OCI-LY1 (cell line): ENCODE results near the gene AGAP1.

Experiments
- H2AFZ ChIP-seq: fragments of 200-600 bp; sonication (generic), shearing (Covaris generic); 2 replicates; pipeline ENCODE4 v1.6.0; 2014; ENCODE audit warnings: antibody characterized with exemption, mild to moderate bottlenecking, low read length
- H3F3A ChIP-seq: fragments of 200-600 bp; sonication (generic), shearing (Covaris generic); 2 replicates; pipeline ENCODE4 v1.6.0; 2014; ENCODE audit warnings: mild to moderate bottlenecking, antibody characterized with exemption, low read length, moderate library complexity; ENCODE audit not compliant: insufficient read depth
- H3K27ac ChIP-seq: fragments of 200-600 bp; sonication (generic); 2 replicates; pipeline ENCODE4 v1.5.1; 2014; ENCODE audit warnings: low read length, mixed run types, mild to moderate bottlenecking, low read depth; ENCODE audit not compliant: poor library complexity, severe bottlenecking
- H3K27me3 ChIP-seq: fragments of 200-600 bp; sonication (generic); 2 replicates; pipeline ENCODE4 v1.6.0; 2014; ENCODE audit warnings: antibody characterized with exemption, mild to moderate bottlenecking, low read length, moderate library complexity; ENCODE audit not compliant: insufficient read depth
- H3K36me3 ChIP-seq: fragments of 200-600 bp; sonication (generic); 2 replicates; pipeline ENCODE4 v1.6.1; 2014; ENCODE audit warnings: mild to moderate bottlenecking, antibody characterized with exemption, low read length, moderate library complexity, mixed read lengths; ENCODE audit not compliant: insufficient read depth
- H3K4me1 ChIP-seq: fragments of 200-600 bp; sonication (generic); 2 replicates; pipeline ENCODE4 v1.5.1; 2014; ENCODE audit warnings: mild to moderate bottlenecking, low read length, moderate library complexity; ENCODE audit not compliant: insufficient read depth, severe bottlenecking
- H3K4me2 ChIP-seq: fragments of 200-600 bp; sonication (generic), shearing (Covaris generic); 2 replicates; pipeline ENCODE4 v1.6.1; 2014; ENCODE audit warnings: low read length
- H3K4me3 ChIP-seq: fragments of 200-600 bp; sonication (generic); 2 replicates; pipeline ENCODE4 v1.5.1; 2014; ENCODE audit warnings: low read length, low read depth, mild to moderate bottlenecking, mixed read lengths; ENCODE audit not compliant: poor library complexity, severe bottlenecking
- H3K79me2 ChIP-seq: fragments of 200-600 bp; shearing (Covaris generic); 2 replicates; pipeline ENCODE4 v1.6.1; 2016; ENCODE audit warnings: mixed run types, low read length, mixed read lengths; ENCODE audit not compliant: insufficient read depth
- H3K9ac ChIP-seq: fragments of 200-600 bp; sonication (generic), shearing (Covaris generic); 2 replicates; pipeline ENCODE4 v1.6.1; 2014; ENCODE audit warnings: mild to moderate bottlenecking, low read length, mixed read lengths
- H3K9me2 ChIP-seq: fragments of 200-600 bp; sonication (generic), shearing (Covaris generic); 2 replicates; pipeline ENCODE4 v1.6.1; 2014; ENCODE audit warnings: low read depth, mild to moderate bottlenecking, low read length, mixed read lengths
- H3K9me3 ChIP-seq: fragments of 200-600 bp; shearing (Covaris generic); 2 replicates; pipeline ENCODE4 v1.6.1; 2014; ENCODE audit warnings: low read length, mixed read lengths
- H4K20me1 ChIP-seq: fragments of 200-600 bp; sonication (generic), shearing (Covaris generic); 2 replicates; pipeline ENCODE4 v1.6.0; 2016; ENCODE audit warnings: mild to moderate bottlenecking, low read length; ENCODE audit not compliant: insufficient read depth
- CTCF ChIP-seq: fragments of 200-600 bp; sonication (generic), shearing (Covaris generic); IDR thresholded peaks from 2 replicates; pipeline ENCODE4 v1.5.1; 2017; ENCODE audit warnings: mild to moderate bottlenecking, antibody characterized with exemption, low read length, moderate library complexity, mixed read lengths
- EZH2 ChIP-seq: fragments of 200-600 bp; sonication (generic), shearing (Covaris generic); IDR thresholded peaks from 2 replicates; pipeline ENCODE4 v1.8.0; 2017; ENCODE audit warnings: borderline replicate concordance, mixed run types, mild to moderate bottlenecking, antibody characterized with exemption, low read length, moderate library complexity, mixed read lengths

AGAP1 gene

DNA sequence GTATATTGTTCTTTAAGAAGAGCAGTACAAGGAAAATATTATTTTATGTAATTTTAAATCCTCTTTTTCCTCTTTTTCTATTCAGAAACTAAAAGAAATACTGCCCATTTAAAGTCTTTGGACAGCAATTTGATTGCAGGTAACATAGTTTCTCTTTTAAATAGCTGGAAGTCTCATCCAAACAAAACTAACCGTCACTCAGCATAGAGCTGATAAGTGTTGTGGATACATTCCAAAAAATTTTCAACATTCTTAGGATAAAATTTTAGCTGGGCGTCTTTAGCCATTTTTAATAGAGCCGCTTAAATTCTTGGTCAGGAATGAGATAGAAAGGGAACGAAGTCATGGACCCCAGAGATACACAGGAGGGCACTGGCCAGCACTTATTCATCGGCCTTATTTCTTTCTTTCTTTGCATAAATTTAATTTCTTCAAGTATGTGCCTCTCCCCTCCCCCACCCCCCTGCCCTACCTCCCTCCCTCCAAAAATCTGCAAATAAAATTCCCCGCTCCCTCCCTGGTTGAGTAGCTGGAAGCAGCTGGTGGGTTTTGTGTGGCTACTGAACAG is 592.6 kb downstream of the AGAP1 start:
- Histone ChIP-seq H3K4me1 (no peaks in the 10 kb centered on the region), H3K79me2 (no peaks in the 10 kb centered on the region), H3K4me3 (no peak overlapping the region), H3K27ac (no peak overlapping the region), H3K9me3 (no peaks in the 10 kb centered on the region), H3F3A (no peaks in the 10 kb centered on the region), H4K20me1 (no peaks in the 10 kb centered on the region), H3K4me2 (no peak overlapping the region), H3K27me3 (no peaks in the 10 kb centered on the region), H2AFZ (no peak overlapping the region), H3K9ac (no peak overlapping the region), H3K9me2 (no peaks in the 10 kb centered on the region), H3K36me3 (no peaks in the 10 kb centered on the region)
- TF ChIP-seq CTCF (no peak), EZH2 (no peak)

- H3K4me2 ChIP-seq, result no peak overlapping the region
- H3K27ac ChIP-seq, result no peak overlapping the region
- no peaks in the 10 kb centered on the region for H3K9me3 ChIP-seq
Observed at GRCh38 chr2:236086971-236087465, 593.2 kb downstream of the AGAP1 start.

DNA sequence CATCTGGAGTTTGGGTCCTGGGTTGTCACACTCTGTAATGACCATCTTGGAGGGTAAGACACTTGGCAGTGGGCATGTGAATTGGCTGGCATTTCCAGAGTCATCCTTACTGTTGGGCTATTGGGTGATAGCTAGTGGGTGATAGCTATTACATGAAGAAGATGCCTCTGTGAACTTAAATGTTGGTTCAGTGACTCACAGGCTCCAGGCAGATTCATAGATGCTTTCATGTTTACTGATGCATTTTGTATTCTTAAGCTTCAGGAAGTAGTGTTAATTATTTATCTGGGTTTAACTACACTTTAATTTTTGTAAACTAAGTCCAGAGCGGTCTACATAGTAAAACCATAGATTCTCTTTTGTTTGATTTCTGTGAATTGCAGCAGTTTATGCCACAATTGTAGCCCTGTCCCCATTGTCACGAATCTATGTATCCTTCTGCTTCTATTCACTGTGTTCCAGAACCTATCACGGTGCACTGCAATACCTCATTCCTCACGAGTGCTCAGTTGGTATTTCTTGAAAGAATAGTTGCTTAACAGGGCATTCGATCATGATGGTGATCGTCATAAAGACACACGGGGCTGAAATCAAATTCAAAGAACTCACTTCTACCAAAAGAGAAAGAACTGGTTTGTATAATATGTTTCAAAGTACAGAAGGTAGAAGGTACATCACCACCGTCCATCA is 594.7 kb downstream of the AGAP1 start:
- no peaks in the 10 kb centered on the region for H3K36me3 ChIP-seq
- H3K9ac ChIP-seq, result no peak overlapping the region
- TF ChIP-seq EZH2, result no peak
- no peak for TF ChIP-seq CTCF
- no peak overlapping the region for H3K27ac ChIP-seq
- no peaks in the 10 kb centered on the region for H3K4me1 ChIP-seq
- H3K4me3 ChIP-seq, result no peak overlapping the region
- H3K27me3 ChIP-seq, result no peaks in the 10 kb centered on the region
- no peaks in the 10 kb centered on the region for H3K79me2 ChIP-seq
- H2AFZ ChIP-seq, result no peak overlapping the region
- no peaks in the 10 kb centered on the region for H3F3A ChIP-seq
- no peaks in the 10 kb centered on the region for H3K9me2 ChIP-seq
- H3K9me3 ChIP-seq, result no peaks in the 10 kb centered on the region
- no peaks in the 10 kb centered on the region for H4K20me1 ChIP-seq
- no peak overlapping the region for H3K4me2 ChIP-seq

More at GRCh38 chr2:236086971-236087465, 593.2 kb downstream of the AGAP1 start:
- Histone ChIP-seq H3K79me2 (no peaks in the 10 kb centered on the region), H3K4me3 (no peak overlapping the region), H4K20me1 (no peaks in the 10 kb centered on the region), H3K9me2 (no peaks in the 10 kb centered on the region), H3K36me3 (no peaks in the 10 kb centered on the region), H3K9ac (no peak overlapping the region), H3K27me3 (no peaks in the 10 kb centered on the region), H2AFZ (no peak overlapping the region), H3F3A (no peaks in the 10 kb centered on the region), H3K4me1 (no peaks in the 10 kb centered on the region)
- TF ChIP-seq CTCF (no peak), EZH2 (no peak)
